ENCODE results near the gene ZMYND15. TPM values are rescaled to one million over a fixed set of nuclear protein-coding genes. Genes with fewer than 3 reads are reported as not detected.

Gene ZMYND15
- total RNA-seq, 2 donors from 2014 or later, result 0.31 TPM; not detected in 1

DNA sequence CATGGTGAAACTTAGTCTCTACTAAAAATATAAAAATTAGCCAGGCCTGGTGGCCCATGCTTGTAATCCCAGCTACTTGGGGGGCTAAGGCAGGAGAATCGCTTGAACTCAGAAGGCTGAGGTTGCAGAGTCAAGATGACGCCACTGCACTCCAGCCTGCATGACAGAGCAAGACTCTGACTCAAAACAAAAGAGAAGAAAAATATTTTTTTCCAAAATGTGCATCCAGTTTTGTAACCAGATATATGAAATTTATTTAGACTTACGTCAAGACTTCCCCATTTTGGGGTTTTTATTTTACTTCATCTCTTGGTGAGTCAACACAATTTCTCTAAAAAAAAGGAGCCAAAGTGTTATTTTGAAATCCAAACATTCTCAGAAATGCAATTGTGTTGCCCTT lies 26.6 kb downstream of the ZMYND15 start:
- no peak overlapping the region for H3K4me3 ChIP-seq
- DNase-seq (ENCODE audit: low spot score), result no peak
- no peaks in the 10 kb centered on the region for H3K9me3 ChIP-seq
- H3K27me3 ChIP-seq, result no peaks in the 10 kb centered on the region
- no peaks in the 10 kb centered on the region for H3K36me3 ChIP-seq
- TF ChIP-seq, protein P1, sequence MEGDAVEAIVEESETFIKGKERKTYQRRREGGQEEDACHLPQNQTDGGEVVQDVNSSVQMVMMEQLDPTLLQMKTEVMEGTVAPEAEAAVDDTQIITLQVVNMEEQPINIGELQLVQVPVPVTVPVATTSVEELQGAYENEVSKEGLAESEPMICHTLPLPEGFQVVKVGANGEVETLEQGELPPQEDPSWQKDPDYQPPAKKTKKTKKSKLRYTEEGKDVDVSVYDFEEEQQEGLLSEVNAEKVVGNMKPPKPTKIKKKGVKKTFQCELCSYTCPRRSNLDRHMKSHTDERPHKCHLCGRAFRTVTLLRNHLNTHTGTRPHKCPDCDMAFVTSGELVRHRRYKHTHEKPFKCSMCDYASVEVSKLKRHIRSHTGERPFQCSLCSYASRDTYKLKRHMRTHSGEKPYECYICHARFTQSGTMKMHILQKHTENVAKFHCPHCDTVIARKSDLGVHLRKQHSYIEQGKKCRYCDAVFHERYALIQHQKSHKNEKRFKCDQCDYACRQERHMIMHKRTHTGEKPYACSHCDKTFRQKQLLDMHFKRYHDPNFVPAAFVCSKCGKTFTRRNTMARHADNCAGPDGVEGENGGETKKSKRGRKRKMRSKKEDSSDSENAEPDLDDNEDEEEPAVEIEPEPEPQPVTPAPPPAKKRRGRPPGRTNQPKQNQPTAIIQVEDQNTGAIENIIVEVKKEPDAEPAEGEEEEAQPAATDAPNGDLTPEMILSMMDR (IDR thresholded peaks at IDR 0.05), result no peak
- H3K27ac ChIP-seq, result peak overlapping the region; percentile 10 to 14
- no peaks in the 10 kb centered on the region for H3K4me1 ChIP-seq

DNA sequence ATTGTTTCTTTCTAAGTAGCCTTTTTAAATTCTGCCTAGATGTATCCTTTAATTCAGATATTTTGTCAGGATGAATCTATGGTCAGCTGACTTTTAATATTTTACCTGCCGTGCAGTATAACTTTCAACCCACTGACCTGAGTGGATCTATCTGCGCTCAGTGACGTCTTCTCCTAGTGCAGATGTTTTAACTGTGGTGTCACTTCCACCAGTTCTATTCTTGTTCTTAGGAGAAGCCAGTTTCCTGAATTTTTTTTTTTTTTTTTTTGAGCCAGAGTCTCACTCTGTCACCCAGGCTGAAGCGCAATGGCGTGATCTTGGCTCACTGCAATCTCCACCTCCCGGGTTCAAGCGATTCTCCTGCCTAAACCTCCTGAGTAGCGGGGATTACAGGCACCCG lies 27.1 kb downstream of the ZMYND15 start:
- H3K36me3 ChIP-seq, result no peaks in the 10 kb centered on the region
- no peaks in the 10 kb centered on the region for H3K4me1 ChIP-seq
- no peaks in the 10 kb centered on the region for H3K9me3 ChIP-seq
- H3K27me3 ChIP-seq, result no peaks in the 10 kb centered on the region
- TF ChIP-seq, protein P1 (IDR thresholded peaks at IDR 0.05), result no peak
- DNase-seq (ENCODE audit: low spot score), result no peak
- no peak overlapping the region for H3K4me3 ChIP-seq
- H3K27ac ChIP-seq, result no peak overlapping the region

DNA sequence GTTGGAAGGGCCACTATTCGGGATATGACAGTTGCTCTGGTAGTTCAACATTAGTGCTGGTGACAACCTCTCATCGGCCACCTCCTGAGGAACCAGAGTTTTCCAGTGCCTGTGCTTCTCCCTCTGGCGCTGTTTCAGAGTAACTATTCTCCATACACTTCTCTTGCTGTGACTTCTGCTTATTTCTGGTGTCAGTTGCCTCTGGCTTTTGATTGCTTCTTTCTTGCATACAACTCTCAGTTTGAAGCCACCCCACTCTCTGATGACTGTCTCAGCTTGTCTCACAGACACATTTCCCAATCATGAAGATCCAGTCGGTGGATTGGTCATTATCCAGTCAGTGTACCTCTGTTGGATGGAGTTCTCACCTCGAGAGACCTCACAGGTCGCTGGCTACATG lies 28.7 kb downstream of the ZMYND15 start:
- Histone ChIP-seq H3K4me3 (no peak overlapping the region), H3K9me3 (no peaks in the 10 kb centered on the region), H3K27ac (no peak overlapping the region), H3K4me1 (no peaks in the 10 kb centered on the region), H3K27me3 (no peaks in the 10 kb centered on the region), H3K36me3 (no peaks in the 10 kb centered on the region)
- no peak for DNase-seq (ENCODE audit: low spot score)
- TF ChIP-seq, protein P1 (IDR thresholded peaks at IDR 0.05), result no peak

DNA sequence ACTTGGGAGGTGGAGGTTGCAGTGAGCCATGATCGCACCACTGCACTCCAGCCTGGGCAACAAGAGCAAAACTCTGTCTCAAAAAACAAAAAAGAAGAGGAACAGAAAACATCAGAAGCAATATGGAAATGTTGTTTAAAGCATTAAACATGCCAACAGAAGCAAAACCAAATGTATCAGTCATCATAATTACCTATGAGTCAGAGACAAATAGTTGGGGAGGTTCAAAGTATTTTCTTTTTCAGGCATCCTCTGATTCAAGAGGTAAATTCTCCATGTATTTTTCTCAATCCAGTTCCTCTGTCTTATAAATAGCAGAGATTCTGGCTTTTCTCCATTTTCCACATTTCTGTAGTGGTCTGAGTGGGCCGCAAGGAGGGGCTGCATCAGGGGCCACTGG lies 30.0 kb downstream of the ZMYND15 start:
- TF ChIP-seq, protein P1 (IDR thresholded peaks at IDR 0.05), result no peak
- Histone ChIP-seq H3K36me3 (no peaks in the 10 kb centered on the region), H3K4me3 (no peak overlapping the region), H3K9me3 (no peaks in the 10 kb centered on the region), H3K27me3 (no peaks in the 10 kb centered on the region), H3K4me1 (no peaks in the 10 kb centered on the region), H3K27ac (no peak overlapping the region)
- no peak for DNase-seq (ENCODE audit: low spot score)

DNA sequence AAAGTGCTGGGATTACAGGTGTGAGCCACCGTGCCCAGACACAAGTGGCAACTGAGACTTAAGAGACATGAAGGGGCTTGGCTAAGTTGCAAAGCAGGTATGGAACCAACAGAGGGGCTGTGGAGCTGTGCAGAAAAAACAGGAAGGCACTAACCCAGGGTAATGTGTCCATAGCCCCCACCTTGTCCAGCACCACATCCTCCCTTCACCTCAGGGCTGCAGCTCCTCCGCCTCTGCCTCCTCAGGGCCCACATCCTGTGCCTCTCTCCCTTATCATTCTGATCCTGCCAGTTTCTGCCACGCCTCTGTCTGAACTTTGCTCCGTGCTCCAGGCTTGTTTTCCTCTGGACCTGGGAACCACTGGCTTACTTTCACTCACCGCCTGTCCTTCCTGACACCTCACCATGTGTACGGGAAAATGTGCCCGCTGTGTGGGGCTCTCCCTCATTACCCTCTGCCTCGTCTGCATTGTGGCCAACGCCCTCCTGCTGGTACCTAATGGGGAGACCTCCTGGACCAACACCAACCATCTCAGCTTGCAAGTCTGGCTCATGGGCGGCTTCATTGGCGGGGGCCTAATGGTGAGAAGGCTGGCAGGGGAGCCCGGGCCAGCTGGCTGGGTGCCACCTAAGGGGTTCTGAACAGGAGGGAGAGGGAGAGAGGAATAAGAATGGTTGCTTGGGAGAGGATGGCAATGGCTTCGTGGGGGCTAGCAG lies 32.0 kb downstream of the ZMYND15 start, which contains the start of gene TM4SF5:
TM4SF5 (plus strand) TSS at position 368 of the 716 bp plus-strand sequence; CDS start at position 405, 37 bp downstream.
- Histone ChIP-seq H3K27ac (no peak within 1 kb of the TSS), H3K4me3 (no peak within 1 kb of the TSS), H3K9me3 (no peaks in the 10 kb centered on the region), H3K27me3 (no peaks in the 10 kb centered on the region), H3K4me1 (no peaks in the 10 kb centered on the region), H3K36me3 (no peaks in the 10 kb centered on the region)
- no peak for DNase-seq (ENCODE audit: low spot score)
- TF ChIP-seq, protein P1 (IDR thresholded peaks at IDR 0.05), result no peak

DNA sequence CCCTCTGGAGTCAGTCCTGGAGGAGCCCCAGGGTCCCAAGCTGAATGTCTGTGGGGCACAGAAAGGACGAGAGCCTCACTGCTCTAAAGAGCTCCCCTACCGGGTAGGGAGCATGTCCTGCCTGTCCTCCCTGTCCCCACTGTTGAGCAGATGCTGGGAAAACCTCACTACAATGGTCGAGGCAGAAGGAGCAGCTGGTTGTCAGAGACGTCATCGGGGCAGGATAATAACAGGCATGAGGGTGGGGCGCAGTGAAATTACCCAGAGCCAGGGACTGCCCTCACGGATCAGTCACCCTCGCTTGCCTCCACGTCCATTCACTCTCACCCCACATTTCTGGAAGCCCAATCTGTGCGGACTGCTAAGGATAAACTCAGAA lies 32.6 kb downstream of the ZMYND15 start:
- Histone ChIP-seq H3K4me3 (no peak overlapping the region), H3K27me3 (no peaks in the 10 kb centered on the region)

More for the DNA sequence above, 32.6 kb downstream of the ZMYND15 start:
- Histone ChIP-seq H3K4me1 (no peaks in the 10 kb centered on the region), H3K27ac (no peak overlapping the region), H3K9me3 (no peaks in the 10 kb centered on the region), H3K36me3 (no peaks in the 10 kb centered on the region)
- TF ChIP-seq, protein P1 (IDR thresholded peaks at IDR 0.05), result no peak
- DNase-seq (ENCODE audit: low spot score), result no peak

Measured in right atrium auricular region (tissue), 2 donors.